ENCODE results near the gene MARCHF10. TPM values are rescaled to one million over a fixed set of nuclear protein-coding genes. Genes with fewer than 3 reads are reported as not detected.

Gene MARCHF10
- polyA plus RNA-seq, 1 donor: 0.15 TPM

DNA sequence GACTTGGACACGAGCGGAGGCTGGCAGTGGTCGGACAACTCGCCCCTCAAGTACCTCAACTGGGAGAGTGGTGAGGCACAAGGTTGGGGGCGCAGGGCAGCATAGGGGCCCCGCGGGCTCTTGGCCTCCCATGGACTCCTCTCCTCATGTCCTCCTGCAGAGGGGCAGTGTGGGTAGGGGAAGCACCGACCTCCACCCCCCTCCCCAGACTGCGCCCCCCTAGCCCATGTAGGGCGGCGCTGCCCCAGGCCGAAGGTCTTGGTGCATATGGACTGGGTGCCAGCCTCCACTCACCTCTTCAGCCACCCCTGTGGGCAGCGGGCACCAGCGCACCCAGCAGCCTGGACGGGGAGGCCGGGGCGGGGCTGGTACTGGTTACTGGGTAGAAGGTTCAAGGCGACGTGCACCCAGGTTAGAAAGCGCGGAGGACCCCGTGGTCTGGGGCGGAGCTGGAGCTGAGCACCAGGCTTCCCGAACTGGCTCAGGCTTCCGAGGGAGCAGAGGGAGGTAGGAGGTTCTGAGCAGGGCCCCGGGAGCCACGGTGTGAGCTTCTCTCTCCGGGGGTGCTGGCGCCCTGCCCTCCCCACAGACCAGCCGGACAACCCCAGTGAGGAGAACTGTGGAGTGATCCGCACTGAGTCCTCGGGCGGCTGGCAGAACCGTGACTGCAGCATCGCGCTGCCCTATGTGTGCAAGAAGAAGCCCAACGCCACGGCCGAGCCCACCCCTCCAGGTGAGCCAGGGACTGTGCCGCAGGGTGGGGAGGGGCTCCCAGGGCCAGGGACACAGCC, 141.1 kb downstream of the MARCHF10 start:
- Histone ChIP-seq H3K27me3 (ENCODE audit: control insufficient read depth, insufficient read depth, low read length) (peaks cover 5% of the 10 kb centered on the region), H3K27ac (ENCODE audit: low read length) (no peak overlapping the region), H3K4me1 (ENCODE audit: control insufficient read depth, insufficient read depth, low read length) (no peaks in the 10 kb centered on the region), H3K9me3 (ENCODE audit: control insufficient read depth, low read depth, low read length) (no peaks in the 10 kb centered on the region), H3K4me3 (ENCODE audit: low read length) (no peak overlapping the region), H3K36me3 (ENCODE audit: control insufficient read depth, insufficient read depth, low read length) (no peaks in the 10 kb centered on the region)
- DNase-seq: no peak
- WGBS (ENCODE audit: insufficient coverage, low lambda C conversion rate): no CpG with 5 or more reads among the region's 40 CpGs

DNA sequence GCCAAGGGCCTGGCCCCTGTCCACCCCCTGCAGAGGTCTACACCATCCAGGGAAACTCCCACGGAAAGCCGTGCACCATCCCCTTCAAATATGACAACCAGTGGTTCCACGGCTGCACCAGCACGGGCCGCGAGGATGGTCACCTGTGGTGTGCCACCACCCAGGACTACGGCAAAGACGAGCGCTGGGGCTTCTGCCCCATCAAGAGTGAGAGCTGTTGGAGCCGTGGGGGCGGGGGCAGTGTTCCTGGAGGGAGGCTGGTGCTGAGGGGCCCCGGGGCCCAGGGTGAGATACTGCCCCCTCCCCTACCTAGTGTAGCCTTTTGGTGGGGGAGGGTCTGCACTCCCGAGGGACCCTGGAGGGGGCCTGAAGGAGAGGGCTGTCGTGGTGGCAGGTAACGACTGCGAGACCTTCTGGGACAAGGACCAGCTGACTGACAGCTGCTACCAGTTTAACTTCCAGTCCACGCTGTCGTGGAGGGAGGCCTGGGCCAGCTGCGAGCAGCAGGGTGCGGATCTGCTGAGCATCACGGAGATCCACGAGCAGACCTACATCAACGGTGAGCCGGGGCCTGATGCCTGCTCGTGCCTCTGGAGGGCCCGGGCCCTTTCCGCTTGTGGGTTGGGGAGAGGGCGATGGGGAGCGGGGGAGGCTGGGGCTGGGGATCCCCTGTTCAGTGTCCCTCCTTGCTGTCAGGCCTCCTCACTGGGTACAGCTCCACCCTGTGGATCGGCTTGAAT, 141.9 kb downstream of the MARCHF10 start:
- Histone ChIP-seq H3K27ac (ENCODE audit: low read length) (no peak overlapping the region), H3K27me3 (ENCODE audit: control insufficient read depth, insufficient read depth, low read length) (peaks cover 5% of the 10 kb centered on the region), H3K9me3 (ENCODE audit: control insufficient read depth, low read depth, low read length) (no peaks in the 10 kb centered on the region), H3K36me3 (ENCODE audit: control insufficient read depth, insufficient read depth, low read length) (no peaks in the 10 kb centered on the region), H3K4me3 (ENCODE audit: low read length) (no peak overlapping the region), H3K4me1 (ENCODE audit: control insufficient read depth, insufficient read depth, low read length) (no peaks in the 10 kb centered on the region)
- DNase-seq: no peak
- WGBS (ENCODE audit: insufficient coverage, low lambda C conversion rate): no CpG with 5 or more reads among the region's 30 CpGs

DNA sequence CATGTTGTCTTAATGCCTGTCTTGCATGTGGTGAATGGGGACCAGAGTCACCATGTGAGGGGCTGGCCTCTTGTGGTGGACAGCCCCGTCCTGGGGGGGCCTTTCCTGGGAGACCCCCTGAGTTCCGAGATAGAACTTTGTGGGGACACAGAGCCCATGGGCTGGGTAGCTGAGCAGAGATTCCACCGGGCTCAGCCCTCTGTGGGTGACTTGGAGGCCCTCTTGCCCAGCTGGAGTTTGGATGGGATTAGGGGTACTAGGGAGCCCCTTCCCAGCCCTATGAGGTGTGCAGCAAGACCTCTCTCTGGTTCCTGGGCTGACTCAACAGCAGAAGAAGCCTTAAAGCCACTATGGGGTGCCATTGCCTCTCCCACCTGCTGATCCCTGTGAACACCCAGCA, 142.5 kb downstream of the MARCHF10 start:
- H3K36me3 ChIP-seq (ENCODE audit: control insufficient read depth, insufficient read depth, low read length): no peaks in the 10 kb centered on the region
- WGBS (ENCODE audit: insufficient coverage, low lambda C conversion rate): no CpG with 5 or more reads among the region's 3 CpGs
- peaks cover 5% of the 10 kb centered on the region for H3K27me3 ChIP-seq (ENCODE audit: control insufficient read depth, insufficient read depth, low read length)
- no peak overlapping the region for H3K4me3 ChIP-seq (ENCODE audit: low read length)
- no peaks in the 10 kb centered on the region for H3K9me3 ChIP-seq (ENCODE audit: control insufficient read depth, low read depth, low read length)
- no peak overlapping the region for H3K27ac ChIP-seq (ENCODE audit: low read length)
- no peaks in the 10 kb centered on the region for H3K4me1 ChIP-seq (ENCODE audit: control insufficient read depth, insufficient read depth, low read length)
- no peak for DNase-seq

DNA sequence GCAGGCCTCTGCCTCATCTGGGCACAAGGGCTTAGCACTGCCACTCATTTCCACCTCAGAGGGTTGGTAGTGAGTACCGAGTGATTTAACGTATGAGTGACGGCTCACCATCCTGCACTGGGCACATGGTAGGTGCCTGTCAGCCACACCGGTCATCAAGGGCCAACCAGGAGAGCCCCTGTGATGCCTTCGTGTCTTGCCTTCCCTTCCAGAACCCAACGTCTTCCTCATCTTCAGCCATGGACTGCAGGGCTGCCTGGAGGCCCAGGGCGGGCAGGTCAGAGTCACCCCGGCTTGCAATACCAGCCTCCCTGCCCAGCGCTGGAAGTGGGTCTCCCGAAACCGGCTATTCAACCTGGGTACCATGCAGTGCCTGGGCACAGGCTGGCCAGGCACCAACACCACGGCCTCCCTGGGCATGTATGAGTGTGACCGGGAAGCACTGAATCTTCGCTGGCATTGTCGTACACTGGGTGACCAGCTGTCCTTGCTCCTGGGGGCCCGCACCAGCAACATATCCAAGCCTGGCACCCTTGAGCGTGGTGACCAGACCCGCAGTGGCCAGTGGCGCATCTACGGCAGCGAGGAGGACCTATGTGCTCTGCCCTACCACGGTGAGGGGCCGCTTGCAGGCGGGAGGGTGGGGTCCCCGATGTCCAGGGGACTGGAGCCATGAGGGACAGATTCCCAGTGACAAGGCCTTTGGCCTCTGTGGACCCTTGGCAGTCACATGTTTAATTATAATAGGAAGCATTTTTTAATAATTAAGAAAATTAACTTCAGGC, 143.6 kb downstream of the MARCHF10 start:
- no peaks in the 10 kb centered on the region for H3K9me3 ChIP-seq (ENCODE audit: control insufficient read depth, low read depth, low read length)
- no peak overlapping the region for H3K27ac ChIP-seq (ENCODE audit: low read length)
- no CpG with 5 or more reads among the region's 25 CpGs for WGBS (ENCODE audit: insufficient coverage, low lambda C conversion rate)
- no peak overlapping the region for H3K4me3 ChIP-seq (ENCODE audit: low read length)
- H3K36me3 ChIP-seq (ENCODE audit: control insufficient read depth, insufficient read depth, low read length): no peaks in the 10 kb centered on the region
- H3K4me1 ChIP-seq (ENCODE audit: control insufficient read depth, insufficient read depth, low read length): no peaks in the 10 kb centered on the region
- DNase-seq: no peak
- no peaks in the 10 kb centered on the region for H3K27me3 ChIP-seq (ENCODE audit: control insufficient read depth, insufficient read depth, low read length)

DNA sequence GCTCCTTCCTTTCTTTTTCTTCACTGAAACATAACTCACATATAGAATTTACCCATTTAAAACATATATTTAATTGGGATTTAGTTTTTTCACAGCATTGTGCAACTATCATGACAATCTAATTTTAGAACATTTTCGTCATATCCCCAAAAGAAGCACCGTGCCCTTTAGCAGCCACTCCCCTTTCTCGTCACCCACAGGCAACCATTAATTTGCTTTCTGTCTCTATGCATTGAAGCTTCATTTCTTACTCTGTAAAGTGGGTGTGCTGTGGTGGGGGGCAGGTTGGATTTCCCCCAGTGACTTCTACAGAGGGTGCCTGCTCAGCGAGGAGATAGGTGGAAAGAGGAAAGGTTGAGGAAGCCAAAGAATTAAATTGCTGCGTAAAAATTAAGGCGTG, 144.8 kb downstream of the MARCHF10 start:
- H3K4me3 ChIP-seq (ENCODE audit: low read length): no peak overlapping the region
- no peak overlapping the region for H3K27ac ChIP-seq (ENCODE audit: low read length)
- WGBS (ENCODE audit: insufficient coverage, low lambda C conversion rate): 90% methylated on average over 4 of the region's 6 CpGs
- no peak for DNase-seq
- no peaks in the 10 kb centered on the region for H3K36me3 ChIP-seq (ENCODE audit: control insufficient read depth, insufficient read depth, low read length)
- no peaks in the 10 kb centered on the region for H3K27me3 ChIP-seq (ENCODE audit: control insufficient read depth, insufficient read depth, low read length)
- no peaks in the 10 kb centered on the region for H3K4me1 ChIP-seq (ENCODE audit: control insufficient read depth, insufficient read depth, low read length)
- no peaks in the 10 kb centered on the region for H3K9me3 ChIP-seq (ENCODE audit: control insufficient read depth, low read depth, low read length)

DNA sequence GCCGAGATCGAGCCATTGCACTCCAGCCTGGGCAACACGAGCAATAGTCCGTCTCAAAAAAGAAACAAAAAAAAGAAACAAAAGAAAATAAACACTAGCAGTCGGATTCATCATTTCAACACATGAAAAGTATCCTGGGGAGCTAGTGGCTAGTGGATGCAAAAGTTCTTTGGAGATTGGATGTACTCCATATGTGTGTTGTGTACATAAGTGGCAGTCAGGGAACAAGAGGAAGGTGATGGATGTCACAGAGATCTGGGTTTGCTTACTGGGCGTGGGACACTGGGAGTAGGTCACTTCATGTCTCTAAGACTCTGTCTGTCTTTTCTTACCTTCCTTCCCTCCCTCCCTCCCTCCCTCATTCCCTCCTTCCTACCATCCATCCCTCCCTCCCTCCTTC, 145.3 kb downstream of the MARCHF10 start:
- H3K4me1 ChIP-seq (ENCODE audit: control insufficient read depth, insufficient read depth, low read length): no peaks in the 10 kb centered on the region
- H3K36me3 ChIP-seq (ENCODE audit: control insufficient read depth, insufficient read depth, low read length): no peaks in the 10 kb centered on the region
- DNase-seq: no peak
- H3K27me3 ChIP-seq (ENCODE audit: control insufficient read depth, insufficient read depth, low read length): no peaks in the 10 kb centered on the region
- H3K9me3 ChIP-seq (ENCODE audit: control insufficient read depth, low read depth, low read length): no peaks in the 10 kb centered on the region
- no peak overlapping the region for H3K27ac ChIP-seq (ENCODE audit: low read length)
- 96% methylated on average over 5 of the region's 6 CpGs for WGBS (ENCODE audit: insufficient coverage, low lambda C conversion rate)
- no peak overlapping the region for H3K4me3 ChIP-seq (ENCODE audit: low read length)

DNA sequence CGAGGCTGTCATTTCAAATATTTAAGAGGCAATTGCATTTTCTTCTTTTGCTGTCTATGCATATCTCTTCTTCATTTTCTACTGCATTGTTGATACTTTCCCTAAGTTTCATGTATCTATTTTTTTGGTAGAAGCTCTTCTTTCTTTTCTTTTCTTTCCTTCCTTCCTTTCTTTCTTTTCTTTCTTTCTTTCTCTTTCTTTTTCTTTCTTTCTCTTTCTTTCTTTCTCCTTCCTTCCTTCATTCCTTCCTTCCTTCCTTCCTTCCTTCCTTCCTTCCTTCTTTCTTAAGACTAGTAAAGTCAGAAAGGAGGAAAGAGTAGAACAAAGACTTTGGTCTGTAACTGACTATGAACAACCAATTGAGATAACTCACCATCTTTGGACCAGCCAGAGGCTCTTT, 146.8 kb downstream of the MARCHF10 start:
- no peak for DNase-seq
- no peak overlapping the region for H3K27ac ChIP-seq (ENCODE audit: low read length)
- no peaks in the 10 kb centered on the region for H3K36me3 ChIP-seq (ENCODE audit: control insufficient read depth, insufficient read depth, low read length)
- no peak overlapping the region for H3K4me3 ChIP-seq (ENCODE audit: low read length)
- H3K27me3 ChIP-seq (ENCODE audit: control insufficient read depth, insufficient read depth, low read length): no peaks in the 10 kb centered on the region
- H3K9me3 ChIP-seq (ENCODE audit: control insufficient read depth, low read depth, low read length): no peaks in the 10 kb centered on the region
- 85% methylated on average over 1 of the region's 1 CpG for WGBS (ENCODE audit: insufficient coverage, low lambda C conversion rate)
- no peaks in the 10 kb centered on the region for H3K4me1 ChIP-seq (ENCODE audit: control insufficient read depth, insufficient read depth, low read length)

DNA sequence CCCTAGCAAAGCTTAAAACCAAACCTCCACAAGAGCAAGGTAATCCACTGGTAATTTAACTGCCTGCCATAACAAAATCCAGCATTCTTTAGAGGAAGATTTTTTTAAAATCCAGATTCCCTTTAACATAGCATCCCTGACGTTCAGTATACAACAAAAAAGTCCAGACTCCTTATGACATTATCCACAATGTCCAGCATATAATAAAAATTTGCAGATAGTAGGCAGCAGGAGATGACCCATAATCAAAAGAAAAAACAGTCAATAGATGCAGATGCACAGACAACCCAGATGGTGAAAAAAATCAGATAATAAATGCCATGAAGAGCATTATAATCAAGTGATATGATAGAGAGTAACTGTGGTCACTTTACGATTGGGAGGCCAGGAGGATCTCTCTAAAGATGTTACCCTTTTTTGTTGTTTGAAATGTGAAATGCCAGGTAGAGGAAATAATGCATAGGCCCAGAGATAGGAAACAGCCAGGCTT, 147.4 kb downstream of the MARCHF10 start:
- Histone ChIP-seq H3K27me3 (ENCODE audit: control insufficient read depth, insufficient read depth, low read length) (no peaks in the 10 kb centered on the region), H3K4me1 (ENCODE audit: control insufficient read depth, insufficient read depth, low read length) (no peaks in the 10 kb centered on the region), H3K27ac (ENCODE audit: low read length) (no peak overlapping the region), H3K36me3 (ENCODE audit: control insufficient read depth, insufficient read depth, low read length) (no peaks in the 10 kb centered on the region), H3K4me3 (ENCODE audit: low read length) (no peak overlapping the region), H3K9me3 (ENCODE audit: control insufficient read depth, low read depth, low read length) (no peaks in the 10 kb centered on the region)
- WGBS (ENCODE audit: insufficient coverage, low lambda C conversion rate): 80% methylated on average over 1 of the region's 2 CpGs
- DNase-seq: no peak

DNA sequence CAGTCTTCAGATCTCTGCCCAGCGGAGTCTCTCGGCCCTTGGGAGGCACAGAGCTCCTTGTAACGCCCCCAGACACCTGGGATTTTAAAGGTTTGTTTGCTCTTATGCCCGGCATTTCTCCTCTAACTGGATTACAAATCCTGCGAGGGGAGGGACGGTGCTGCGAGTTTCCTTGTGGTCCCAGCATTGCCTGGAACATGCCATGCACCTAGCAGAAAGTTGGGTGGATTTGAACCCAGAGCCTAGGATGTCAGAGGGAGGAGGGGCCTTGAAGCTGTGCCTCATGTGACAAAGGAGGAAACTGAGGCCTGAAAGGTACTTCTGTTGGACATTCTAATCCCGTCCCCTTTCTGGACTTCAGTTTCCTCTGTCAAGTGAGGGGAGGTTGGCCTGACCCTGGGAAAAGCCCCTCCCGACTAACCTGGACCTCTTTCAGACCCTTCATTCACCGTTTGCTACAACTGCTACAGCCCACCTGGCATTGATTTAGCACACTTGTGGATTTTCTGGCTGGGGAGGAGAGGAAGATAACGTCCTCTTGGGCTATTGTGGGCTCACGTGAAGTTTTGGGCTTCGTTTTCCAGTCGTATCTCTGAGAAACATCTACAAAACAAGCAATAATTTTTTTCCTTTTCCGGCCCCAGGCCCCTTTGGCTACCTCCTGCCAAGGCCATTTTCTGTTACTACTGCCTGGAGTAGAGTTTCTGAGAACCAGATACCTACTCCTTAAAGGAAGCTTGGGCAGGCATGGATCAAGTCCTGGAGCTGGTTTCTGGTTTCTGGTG, 149.8 kb downstream of the MARCHF10 start:
- WGBS (ENCODE audit: insufficient coverage, low lambda C conversion rate): no CpG with 5 or more reads among the region's 15 CpGs
- H3K36me3 ChIP-seq (ENCODE audit: control insufficient read depth, insufficient read depth, low read length): no peaks in the 10 kb centered on the region
- no peaks in the 10 kb centered on the region for H3K9me3 ChIP-seq (ENCODE audit: control insufficient read depth, low read depth, low read length)
- no peak overlapping the region for H3K27ac ChIP-seq (ENCODE audit: low read length)
- peaks cover 14% of the 10 kb centered on the region for H3K27me3 ChIP-seq (ENCODE audit: control insufficient read depth, insufficient read depth, low read length)
- no peak for DNase-seq
- no peak overlapping the region for H3K4me3 ChIP-seq (ENCODE audit: low read length)
- H3K4me1 ChIP-seq (ENCODE audit: control insufficient read depth, insufficient read depth, low read length): peaks cover 7% of the 10 kb centered on the region

DNA sequence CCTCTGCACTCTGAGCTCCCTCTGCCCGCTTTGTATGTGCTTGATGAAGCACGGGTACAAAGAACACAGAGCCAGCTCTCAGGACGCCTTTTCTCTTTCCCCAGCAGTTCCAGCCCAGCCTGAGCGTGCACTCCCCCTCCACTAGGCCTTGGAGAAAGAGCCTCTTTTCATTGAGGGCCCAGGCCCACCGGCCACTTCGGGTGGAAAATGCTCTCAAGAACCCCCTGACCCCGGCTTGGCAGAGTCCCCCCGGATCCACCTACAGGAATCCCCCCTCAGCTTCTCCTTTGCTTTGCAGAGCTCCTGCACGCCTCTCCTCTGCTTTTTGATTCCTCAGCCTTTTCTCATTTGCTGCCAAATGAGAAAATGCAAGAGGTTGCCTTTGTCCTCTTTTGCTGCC, 150.4 kb downstream of the MARCHF10 start:
- Histone ChIP-seq H3K4me1 (ENCODE audit: control insufficient read depth, insufficient read depth, low read length) (peaks cover 9% of the 10 kb centered on the region), H3K4me3 (ENCODE audit: low read length) (no peak overlapping the region), H3K9me3 (ENCODE audit: control insufficient read depth, low read depth, low read length) (no peaks in the 10 kb centered on the region), H3K27me3 (ENCODE audit: control insufficient read depth, insufficient read depth, low read length) (peaks cover 19% of the 10 kb centered on the region), H3K27ac (ENCODE audit: low read length) (no peak overlapping the region), H3K36me3 (ENCODE audit: control insufficient read depth, insufficient read depth, low read length) (no peaks in the 10 kb centered on the region)
- no peak for DNase-seq
- WGBS (ENCODE audit: insufficient coverage, low lambda C conversion rate): no CpG with 5 or more reads among the region's 9 CpGs

Data from large intestine (tissue), 3 donors.